ENCODE results near the gene DEFB113. TPM values are rescaled to one million over a fixed set of nuclear protein-coding genes. Genes with fewer than 3 reads are reported as not detected.
"Not testable (repeated sequence)": the region's sequence is repeated elsewhere in the genome, so short reads cannot be mapped to it uniquely, and the experiment has no call there.

Gene DEFB113
- total RNA-seq, 1 experiment from 2014 or later: not detected

GRCh38 chr6:49958180-49958579 is 11.2 kb downstream of the DEFB113 start:
- no peaks in the 10 kb centered on the region for H3K9me3 ChIP-seq (replicated peaks)
- DNase-seq (ENCODE audit: low read depth in 1 of 2, low spot score in 2 of 2): no peak
- no peaks in the 10 kb centered on the region for H3K36me3 ChIP-seq
- H3K27me3 ChIP-seq (replicated peaks): no peaks in the 10 kb centered on the region
- H3K27ac ChIP-seq: no peak overlapping the region
- H3K4me3 ChIP-seq: no peak overlapping the region
- no peaks in the 10 kb centered on the region for H3K4me1 ChIP-seq (replicated peaks)

GRCh38 chr6:49955847-49956246 is 13.6 kb downstream of the DEFB113 start:
- Histone ChIP-seq H3K36me3 (no peaks in the 10 kb centered on the region), H3K9me3 (replicated peaks) (no peaks in the 10 kb centered on the region), H3K4me3 (no peak overlapping the region), H3K27ac (no peak overlapping the region), H3K4me1 (replicated peaks) (no peaks in the 10 kb centered on the region), H3K27me3 (replicated peaks) (no peaks in the 10 kb centered on the region)
- DNase-seq (ENCODE audit: low read depth in 1 of 2, low spot score in 2 of 2): no peak

- Histone ChIP-seq H3K27me3 (replicated peaks) (no peaks in the 10 kb centered on the region), H3K4me1 (replicated peaks) (no peaks in the 10 kb centered on the region), H3K4me3 (no peak overlapping the region), H3K27ac (no peak overlapping the region), H3K9me3 (replicated peaks) (no peaks in the 10 kb centered on the region), H3K36me3 (no peaks in the 10 kb centered on the region)
- DNase-seq (ENCODE audit: low read depth in 1 of 2, low spot score in 2 of 2): no peak
Observed at GRCh38 chr6:49951926-49952325, 17.5 kb downstream of the DEFB113 start.

GRCh38 chr6:49950415-49950751 is 19.0 kb downstream of the DEFB113 start:
- Histone ChIP-seq H3K4me1 (replicated peaks) (no peaks in the 10 kb centered on the region), H3K27ac (no peak overlapping the region), H3K27me3 (replicated peaks) (no peaks in the 10 kb centered on the region), H3K4me3 (no peak overlapping the region), H3K36me3 (no peaks in the 10 kb centered on the region), H3K9me3 (replicated peaks) (no peaks in the 10 kb centered on the region)
- DNase-seq (ENCODE audit: low read depth in 1 of 2, low spot score in 2 of 2): no peak

GRCh38 chr6:49949062-49949461 is 20.4 kb downstream of the DEFB113 start:
- H3K36me3 ChIP-seq: no peaks in the 10 kb centered on the region
- no peaks in the 10 kb centered on the region for H3K9me3 ChIP-seq (replicated peaks)
- no peaks in the 10 kb centered on the region for H3K27me3 ChIP-seq (replicated peaks)
- no peak overlapping the region for H3K27ac ChIP-seq
- H3K4me1 ChIP-seq (replicated peaks): no peaks in the 10 kb centered on the region
- no peak overlapping the region for H3K4me3 ChIP-seq
- no peak for DNase-seq (ENCODE audit: low read depth in 1 of 2, low spot score in 2 of 2)

GRCh38 chr6:49946835-49947234 is 22.6 kb downstream of the DEFB113 start:
- DNase-seq (ENCODE audit: low read depth in 1 of 2, low spot score in 2 of 2): no peak
- H3K9me3 ChIP-seq (replicated peaks): no peaks in the 10 kb centered on the region
- no peak overlapping the region for H3K27ac ChIP-seq
- no peak overlapping the region for H3K4me3 ChIP-seq
- H3K36me3 ChIP-seq: no peaks in the 10 kb centered on the region
- no peaks in the 10 kb centered on the region for H3K27me3 ChIP-seq (replicated peaks)
- no peaks in the 10 kb centered on the region for H3K4me1 ChIP-seq (replicated peaks)

GRCh38 chr6:49944068-49944467 is 25.4 kb downstream of the DEFB113 start:
- not testable (repeated sequence) for H3K27ac ChIP-seq; H3K9me3 ChIP-seq (replicated peaks); H3K4me3 ChIP-seq; H3K36me3 ChIP-seq; H3K27me3 ChIP-seq (replicated peaks); DNase-seq (ENCODE audit: low read depth in 1 of 2, low spot score in 2 of 2); H3K4me1 ChIP-seq (replicated peaks)

- Histone ChIP-seq H3K4me1 (replicated peaks) (no peaks in the 10 kb centered on the region), H3K36me3 (no peaks in the 10 kb centered on the region), H3K27me3 (replicated peaks) (no peaks in the 10 kb centered on the region), H3K27ac (no peak overlapping the region), H3K9me3 (replicated peaks) (no peaks in the 10 kb centered on the region), H3K4me3 (no peak overlapping the region)
- no peak for DNase-seq (ENCODE audit: low read depth in 1 of 2, low spot score in 2 of 2)
Observed at GRCh38 chr6:49939993-49940498, 29.4 kb downstream of the DEFB113 start.

GRCh38 chr6:49937811-49938210 is 31.6 kb downstream of the DEFB113 start:
- Histone ChIP-seq H3K4me3 (no peak overlapping the region), H3K9me3 (replicated peaks) (no peaks in the 10 kb centered on the region)

GRCh38 chr6:49937017-49937416 is 32.4 kb downstream of the DEFB113 start:
- DNase-seq (ENCODE audit: low read depth in 1 of 2, low spot score in 2 of 2): no peak
- H3K27ac ChIP-seq: no peak overlapping the region
- no peak overlapping the region for H3K4me3 ChIP-seq
- no peaks in the 10 kb centered on the region for H3K36me3 ChIP-seq
- no peaks in the 10 kb centered on the region for H3K4me1 ChIP-seq (replicated peaks)
- H3K27me3 ChIP-seq (replicated peaks): no peaks in the 10 kb centered on the region
- no peaks in the 10 kb centered on the region for H3K9me3 ChIP-seq (replicated peaks)

More at GRCh38 chr6:49937811-49938210, 31.6 kb downstream of the DEFB113 start:
- DNase-seq (ENCODE audit: low read depth in 1 of 2, low spot score in 2 of 2): no peak
- Histone ChIP-seq H3K4me1 (replicated peaks) (no peaks in the 10 kb centered on the region), H3K27ac (no peak overlapping the region), H3K27me3 (replicated peaks) (no peaks in the 10 kb centered on the region), H3K36me3 (no peaks in the 10 kb centered on the region)

- no peak for DNase-seq (ENCODE audit: low read depth in 1 of 2, low spot score in 2 of 2)
- H3K27ac ChIP-seq: no peak overlapping the region
- no peaks in the 10 kb centered on the region for H3K36me3 ChIP-seq
- H3K9me3 ChIP-seq (replicated peaks): no peaks in the 10 kb centered on the region
- no peaks in the 10 kb centered on the region; the same call in 1 of the 2 replicates for H3K27me3 ChIP-seq (replicated peaks)
- H3K4me1 ChIP-seq (replicated peaks): no peaks in the 10 kb centered on the region
- H3K4me3 ChIP-seq: no peak overlapping the region
Observed at GRCh38 chr6:49935387-49935786, 34.0 kb downstream of the DEFB113 start.

GRCh38 chr6:49934770-49935169 is 34.7 kb downstream of the DEFB113 start:
- Histone ChIP-seq H3K27me3 (replicated peaks) (no peaks in the 10 kb centered on the region; the same call in 1 of the 2 replicates), H3K36me3 (no peaks in the 10 kb centered on the region), H3K4me3 (no peak overlapping the region), H3K9me3 (replicated peaks) (no peaks in the 10 kb centered on the region), H3K4me1 (replicated peaks) (no peaks in the 10 kb centered on the region), H3K27ac (no peak overlapping the region)
- DNase-seq (ENCODE audit: low read depth in 1 of 2, low spot score in 2 of 2): no peak

- Histone ChIP-seq H3K27me3 (replicated peaks) (no peaks in the 10 kb centered on the region; the same call in 1 of the 2 replicates), H3K36me3 (no peaks in the 10 kb centered on the region), H3K4me3 (no peak overlapping the region), H3K9me3 (replicated peaks) (no peaks in the 10 kb centered on the region), H3K27ac (no peak overlapping the region), H3K4me1 (replicated peaks) (no peaks in the 10 kb centered on the region)
- DNase-seq (ENCODE audit: low read depth in 1 of 2, low spot score in 2 of 2): no peak
Observed at GRCh38 chr6:49933526-49933925, 35.9 kb downstream of the DEFB113 start.

- Histone ChIP-seq H3K9me3 (replicated peaks) (no peaks in the 10 kb centered on the region), H3K36me3 (no peaks in the 10 kb centered on the region), H3K27me3 (replicated peaks) (no peaks in the 10 kb centered on the region; the same call in 1 of the 2 replicates), H3K4me1 (replicated peaks) (no peaks in the 10 kb centered on the region), H3K27ac (no peak overlapping the region), H3K4me3 (no peak overlapping the region)
- no peak for DNase-seq (ENCODE audit: low read depth in 1 of 2, low spot score in 2 of 2)
Observed at GRCh38 chr6:49929340-49929739, 40.1 kb downstream of the DEFB113 start.

GRCh38 chr6:49923826-49924225 is 45.6 kb downstream of the DEFB113 start:
- no peaks in the 10 kb centered on the region for H3K9me3 ChIP-seq (replicated peaks)
- no peak overlapping the region for H3K4me3 ChIP-seq
- H3K4me1 ChIP-seq (replicated peaks): no peaks in the 10 kb centered on the region
- no peak for DNase-seq (ENCODE audit: low read depth in 1 of 2, low spot score in 2 of 2)
- H3K27me3 ChIP-seq (replicated peaks): no peaks in the 10 kb centered on the region
- H3K27ac ChIP-seq: no peak overlapping the region
- no peaks in the 10 kb centered on the region for H3K36me3 ChIP-seq
